Middle frontal gyrus (tissue), 1 donor: ENCODE measurements around the gene RTEL1.
"Not testable (repeated sequence)": the region's sequence is repeated elsewhere in the genome, so short reads cannot be mapped to it uniquely, and the experiment has no call there.

Experiments used
- DNase-seq: peaks from one replicate; pipeline ENCODE4 v3.0.0-alpha.2; 2015; ENCODE audit warnings: low spot score; ENCODE audit errors: extremely low spot score

RTEL1 gene

GRCh38 chr20:63657937-63658748, at the start of gene RTEL1:
Gene RTEL1, plus strand, starts transcription at chr20:63658312. Its CDS starts 1,091 bp downstream, at chr20:63659403.
- peak; percentile 85 for DNase-seq

DNA sequence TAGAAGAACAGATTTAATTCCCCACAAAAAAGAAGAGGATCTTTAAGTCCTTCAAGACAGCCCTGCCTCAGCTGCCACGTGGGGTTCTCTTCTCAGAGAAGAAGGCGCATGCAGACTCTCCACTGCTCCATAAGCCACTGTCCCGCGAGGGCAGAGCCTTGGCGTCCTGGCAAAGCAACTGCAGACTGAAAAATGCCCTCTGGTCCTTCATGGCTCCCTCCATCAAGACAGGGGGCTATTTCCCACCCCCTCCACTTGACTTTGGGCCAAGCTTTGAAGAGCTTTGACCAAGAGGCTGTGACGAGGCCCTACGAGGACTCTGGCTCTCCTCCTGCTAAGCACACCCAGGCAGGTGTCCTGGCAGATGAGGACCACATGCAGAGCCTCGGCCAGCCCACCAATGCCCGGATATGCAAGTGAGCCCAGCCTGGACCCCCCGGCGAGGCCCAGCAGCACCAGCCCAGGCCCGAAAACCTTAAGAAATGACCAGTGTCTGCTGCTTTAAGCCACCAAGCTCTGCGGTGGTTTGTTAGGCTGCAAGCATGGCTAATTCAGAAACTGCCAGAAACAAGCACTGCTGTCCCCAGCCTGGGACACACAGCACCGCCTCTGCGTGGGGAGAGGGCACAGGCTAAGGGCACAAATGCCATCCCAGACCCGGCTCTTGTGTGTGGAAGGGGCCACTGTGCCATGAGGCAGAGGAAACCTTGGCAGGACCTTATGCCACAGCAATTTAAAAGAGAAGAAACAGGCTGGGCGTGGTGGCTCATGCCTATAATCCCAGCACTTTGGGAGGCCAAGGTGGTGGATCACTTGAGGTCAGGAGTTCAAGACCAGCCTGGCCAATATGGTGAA, 47.3 kb upstream of the RTEL1 start:
- DNase-seq = no peak

DNA sequence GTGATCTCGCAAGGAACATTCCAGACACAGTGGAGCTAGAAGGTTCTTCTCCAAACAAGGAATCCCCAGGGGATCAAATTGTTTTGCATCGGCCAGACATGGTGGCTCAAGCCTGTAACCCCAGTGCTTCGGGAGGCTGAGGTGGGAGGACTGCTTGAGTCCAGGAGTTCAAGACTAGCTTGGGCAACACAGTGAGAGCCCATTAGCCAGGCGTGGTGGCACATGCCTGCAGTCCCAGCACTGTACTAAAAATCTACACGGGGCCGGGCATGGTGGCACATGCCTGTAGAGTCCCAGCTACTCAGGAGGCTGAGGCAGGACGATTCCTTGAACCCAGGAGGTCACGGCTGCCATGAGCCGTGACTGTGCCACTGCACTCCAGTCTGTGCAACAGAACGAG, 46.5 kb upstream of the RTEL1 start:
- no peak for DNase-seq

GRCh38 chr20:63612276-63612931, 45.7 kb upstream of the RTEL1 start:
- no peak for DNase-seq

- DNase-seq = not testable (repeated sequence)
These were observed 44.1 kb upstream of the RTEL1 start for GRCh38 chr20:63613863-63614594.

GRCh38 chr20:63617092-63617875, 40.8 kb upstream of the RTEL1 start:
- DNase-seq = no peak

DNA sequence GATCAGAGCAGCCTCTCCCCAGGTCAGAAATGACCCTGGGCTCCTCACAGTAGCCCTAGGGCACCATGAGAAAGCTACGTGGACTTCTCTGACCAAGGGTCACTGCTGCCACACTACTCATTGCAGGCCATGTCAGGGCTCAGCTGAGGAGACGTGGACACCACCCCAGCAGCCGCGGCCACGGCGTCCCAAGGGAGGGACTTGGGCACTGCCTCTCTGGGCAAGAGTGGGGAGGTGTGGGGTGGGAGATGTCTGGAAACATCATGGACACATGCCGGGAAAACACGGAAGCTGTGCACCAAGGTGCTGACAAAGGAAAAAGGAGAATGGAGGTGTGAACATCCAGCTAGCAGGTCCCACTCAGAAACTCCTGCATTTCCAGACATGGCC, 40.2 kb upstream of the RTEL1 start:
- DNase-seq = no peak

- no peak for DNase-seq
These were observed 39.7 kb upstream of the RTEL1 start for GRCh38 chr20:63618291-63618980.

DNA sequence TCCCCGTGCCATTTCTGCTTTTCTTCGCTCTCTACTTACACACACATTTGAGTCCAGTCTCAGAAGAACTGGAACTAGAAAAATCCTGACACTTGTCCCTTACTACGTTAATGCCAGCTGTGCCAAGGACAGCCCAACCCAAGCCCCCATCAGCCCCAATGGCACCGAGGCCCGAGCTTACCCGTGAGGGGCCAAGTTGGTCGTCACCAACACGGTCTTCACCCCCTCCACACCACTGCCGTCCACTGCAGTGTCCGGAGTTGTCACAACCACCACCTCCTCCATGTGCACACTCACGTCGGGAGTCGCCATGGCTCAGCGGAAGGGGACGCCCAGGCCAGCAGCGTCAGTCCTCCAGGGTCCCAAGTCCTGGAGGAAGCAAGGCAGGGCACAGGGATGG, 39.0 kb upstream of the RTEL1 start:
- DNase-seq = no peak

- no peak for DNase-seq
These were observed 38.6 kb upstream of the RTEL1 start for GRCh38 chr20:63619505-63619904.

DNA sequence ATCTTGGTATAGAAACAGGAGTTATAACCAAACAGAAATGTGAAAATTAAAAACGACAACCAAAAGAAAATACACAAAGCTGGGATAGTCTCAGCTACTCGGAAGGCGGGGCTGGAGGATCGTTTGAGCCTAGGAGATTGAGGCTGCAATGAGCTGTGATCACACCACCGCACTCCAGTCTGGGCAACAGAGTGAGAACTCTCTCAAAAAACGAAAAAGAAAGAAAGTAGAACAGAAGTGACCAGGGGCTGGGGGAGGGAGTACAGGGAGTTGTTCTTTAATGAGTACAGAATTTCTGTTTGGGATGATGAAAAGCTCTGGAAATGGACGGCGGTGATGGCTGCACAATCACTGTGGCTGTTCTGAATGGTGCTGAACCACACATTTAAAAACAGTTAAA, 37.1 kb upstream of the RTEL1 start:
- no peak for DNase-seq

- no peak for DNase-seq
These were observed 36.0 kb upstream of the RTEL1 start for GRCh38 chr20:63622096-63622495.

DNA sequence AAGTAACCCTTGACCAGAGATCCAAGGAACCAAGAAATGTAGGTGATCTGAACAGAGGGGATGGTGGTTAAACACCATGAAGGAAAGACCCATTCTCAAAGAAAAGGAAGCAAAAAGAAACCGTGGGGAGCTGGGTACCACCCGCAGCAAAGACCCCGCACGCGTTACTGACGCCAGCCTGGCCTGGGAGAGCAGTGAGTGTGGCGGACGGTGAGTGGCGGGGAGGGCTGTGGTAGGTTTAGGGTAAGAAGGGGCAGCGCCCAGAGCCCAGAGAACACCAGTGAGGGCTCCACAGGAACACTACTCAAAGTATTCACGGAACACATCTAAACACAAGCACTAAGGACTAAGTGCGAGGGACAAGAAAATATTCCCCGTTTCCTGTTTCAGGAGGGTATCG, 35.4 kb upstream of the RTEL1 start:
- DNase-seq = no peak

DNA sequence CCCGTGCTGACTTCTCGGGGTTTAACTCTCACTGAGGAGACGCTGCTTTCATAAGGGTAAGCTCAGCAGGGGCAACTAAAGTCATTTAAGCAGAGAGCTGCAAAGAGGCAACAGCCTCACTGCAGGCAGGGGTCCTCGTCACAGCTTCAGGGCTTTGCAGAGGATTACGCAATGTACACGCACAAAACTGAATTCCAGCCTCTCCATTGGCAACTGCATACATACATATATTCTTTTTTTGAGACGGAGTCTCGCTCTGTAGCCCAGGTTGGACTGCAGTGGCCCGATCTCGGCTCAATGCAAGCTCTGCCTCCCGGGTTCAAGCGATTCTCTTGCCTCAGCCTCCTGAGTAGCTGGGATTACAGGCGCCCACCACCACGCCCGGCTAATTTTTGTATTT, 33.6 kb upstream of the RTEL1 start:
- DNase-seq = no peak

- DNase-seq = no peak
These were observed 32.2 kb upstream of the RTEL1 start for GRCh38 chr20:63625771-63626423.

DNA sequence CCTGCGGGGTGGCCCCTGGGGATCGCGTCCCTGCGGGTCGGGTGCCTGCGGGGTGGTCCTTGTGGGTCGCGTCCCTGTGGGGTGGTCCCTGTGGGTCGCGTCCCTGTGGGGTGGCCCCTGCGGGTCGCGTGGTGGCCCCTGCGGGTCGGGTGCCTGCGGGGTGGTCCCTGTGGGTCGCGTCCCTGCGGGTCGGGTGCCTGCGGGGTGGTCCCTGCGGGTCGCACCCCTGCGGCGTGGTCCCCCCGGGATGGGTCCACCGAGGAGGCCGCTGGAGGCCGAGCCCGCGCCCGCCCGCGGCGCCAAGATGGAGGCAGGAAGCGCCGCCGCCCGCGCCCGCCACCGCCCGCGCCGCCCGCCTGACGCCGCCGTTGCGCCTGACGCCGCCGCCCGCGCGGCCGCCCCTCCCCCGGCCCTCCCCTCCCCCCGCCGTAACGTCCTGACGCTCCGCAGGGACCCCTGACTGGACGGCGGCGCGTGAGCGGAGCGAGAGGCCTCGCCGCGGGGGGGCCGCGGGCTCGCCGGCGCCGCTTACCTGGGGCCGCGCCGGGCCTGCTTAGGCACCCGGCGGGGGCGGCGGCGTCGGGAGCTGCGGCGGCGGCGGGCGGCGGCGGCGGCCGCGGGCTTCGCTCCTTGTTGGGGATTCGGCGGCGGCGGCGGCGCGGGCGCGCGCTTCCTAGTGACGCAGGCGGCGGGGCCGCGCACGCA, 31.5 kb upstream of the RTEL1 start, which contains the start of gene GMEB2:
Gene GMEB2 (minus strand): TSS at position 678 of the 705 bp plus-strand sequence. CDS start 7,704 bp downstream, outside the sequence.
- DNase-seq = peak; percentile 25

- peak; percentile 85 for DNase-seq
These were observed 30.9 kb upstream of the RTEL1 start for GRCh38 chr20:63627129-63627750.

DNA sequence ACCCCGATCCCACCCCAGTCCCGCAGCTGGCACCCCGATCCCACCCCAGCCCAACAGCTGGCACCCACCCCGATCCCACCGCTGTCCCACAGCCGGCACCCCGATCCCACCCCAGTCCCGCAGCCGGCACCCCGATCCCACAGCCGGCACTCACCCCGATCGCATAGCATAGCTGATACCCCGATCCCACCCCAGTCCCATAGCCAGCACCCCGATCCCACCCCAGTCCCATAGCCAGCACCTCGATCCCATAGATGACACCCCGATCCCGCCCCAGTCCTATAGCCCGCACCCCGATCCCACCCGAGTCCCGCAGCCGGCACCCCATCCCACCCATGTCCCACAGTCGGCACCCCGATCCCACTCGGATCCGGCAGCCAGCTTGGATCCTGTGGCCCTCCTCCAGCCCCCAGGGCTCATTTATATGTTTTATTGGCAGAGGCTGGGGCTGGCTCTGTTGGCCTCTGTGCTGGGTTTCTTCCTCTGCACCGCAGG, 30.3 kb upstream of the RTEL1 start:
- DNase-seq = no peak
